Stomach (tissue), 4 donors: Measurements from ENCODE around the gene IFI27.

Source experiments
- EP300 ChIP-seq: sonication (generic); formaldehyde crosslinking; IDR thresholded peaks from one replicate; pipeline ENCODE4 v1.6.1; 2017; ENCODE audit warnings: antibody characterized with exemption
- POLR2A ChIP-seq, 4 donors: fragments of 450-650 bp; IDR thresholded peaks; one replicate each; pipeline ENCODE4 v1.6.1; 2016; ENCODE audit warnings: antibody characterized with exemption in 4 of 4, control low read depth in 2 of 4, mild to moderate bottlenecking in 1 of 4, moderate library complexity in 1 of 4
- POLR2AphosphoS5 ChIP-seq, 3 donors: sonication (generic); formaldehyde crosslinking; IDR thresholded peaks; one replicate each; pipeline ENCODE4 v1.6.1; 2016; ENCODE audit warnings: antibody characterized with exemption in 3 of 3
- TF ChIP-seq, protein P1 (sequence below), 7 experiments: fragments of 450-650 bp in 4 of 7; fragments of 200-600 bp in 3 of 7; sonication (generic) in 3 of 7; IDR thresholded peaks; one replicate each; pipeline ENCODE4 v1.5.1; 2016 to 2019; ENCODE audit warnings: antibody characterized with exemption in 7 of 7, control low read depth in 2 of 7, mild to moderate bottlenecking in 1 of 7

DNA sequence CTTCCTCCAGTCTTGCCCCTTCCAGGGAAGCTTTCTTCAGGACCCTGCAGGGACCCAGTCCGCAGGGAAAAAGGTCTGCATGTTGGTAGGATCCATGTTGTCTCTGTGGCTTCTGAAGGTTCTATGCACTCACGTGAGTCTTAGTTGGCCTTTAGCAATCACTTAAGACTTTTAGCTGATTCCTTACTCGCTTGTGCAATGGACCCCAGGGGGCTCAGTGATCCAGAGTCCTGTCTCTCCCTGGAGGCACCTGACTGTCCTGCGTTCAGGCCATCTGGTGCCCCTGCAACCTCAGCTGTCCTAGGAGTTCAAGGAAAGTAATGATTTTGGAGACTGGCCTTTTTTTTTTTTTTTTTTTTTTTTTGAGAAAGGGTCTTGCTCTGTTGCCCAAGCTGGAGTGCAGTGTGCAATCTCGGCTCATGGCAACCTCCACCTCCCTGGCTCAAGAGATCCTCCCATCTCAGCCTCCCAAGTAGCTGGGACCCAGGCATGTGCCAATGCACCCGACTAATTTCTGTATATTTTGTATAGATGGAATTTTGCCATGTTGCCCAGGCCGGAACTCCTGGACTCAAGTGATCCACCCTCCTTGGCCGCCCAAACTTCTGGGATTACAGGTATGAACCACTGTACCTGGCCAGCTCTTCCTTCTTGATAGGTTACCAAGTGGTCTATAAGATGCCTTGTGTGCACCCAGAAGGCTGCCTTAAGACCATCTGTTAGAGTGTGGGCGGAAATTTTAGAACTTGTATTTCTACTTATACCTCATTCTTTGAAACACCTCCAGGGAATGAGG is 14.2 kb downstream of the IFI27 start:
- TF ChIP-seq POLR2AphosphoS5 (IDR thresholded peaks at IDR 0.05) (no peak), EP300 (no peak), POLR2A (IDR thresholded peaks at IDR 0.05) (no peak)
- TF ChIP-seq, protein P1, sequence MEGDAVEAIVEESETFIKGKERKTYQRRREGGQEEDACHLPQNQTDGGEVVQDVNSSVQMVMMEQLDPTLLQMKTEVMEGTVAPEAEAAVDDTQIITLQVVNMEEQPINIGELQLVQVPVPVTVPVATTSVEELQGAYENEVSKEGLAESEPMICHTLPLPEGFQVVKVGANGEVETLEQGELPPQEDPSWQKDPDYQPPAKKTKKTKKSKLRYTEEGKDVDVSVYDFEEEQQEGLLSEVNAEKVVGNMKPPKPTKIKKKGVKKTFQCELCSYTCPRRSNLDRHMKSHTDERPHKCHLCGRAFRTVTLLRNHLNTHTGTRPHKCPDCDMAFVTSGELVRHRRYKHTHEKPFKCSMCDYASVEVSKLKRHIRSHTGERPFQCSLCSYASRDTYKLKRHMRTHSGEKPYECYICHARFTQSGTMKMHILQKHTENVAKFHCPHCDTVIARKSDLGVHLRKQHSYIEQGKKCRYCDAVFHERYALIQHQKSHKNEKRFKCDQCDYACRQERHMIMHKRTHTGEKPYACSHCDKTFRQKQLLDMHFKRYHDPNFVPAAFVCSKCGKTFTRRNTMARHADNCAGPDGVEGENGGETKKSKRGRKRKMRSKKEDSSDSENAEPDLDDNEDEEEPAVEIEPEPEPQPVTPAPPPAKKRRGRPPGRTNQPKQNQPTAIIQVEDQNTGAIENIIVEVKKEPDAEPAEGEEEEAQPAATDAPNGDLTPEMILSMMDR (IDR thresholded peaks at IDR 0.05): no peak
